ENCODE measurements around the gene JAZF1.
A peak's percentile ranks its signal among the peaks of the same experiment; 100 is the strongest.

The JAZF1 gene

DNA sequence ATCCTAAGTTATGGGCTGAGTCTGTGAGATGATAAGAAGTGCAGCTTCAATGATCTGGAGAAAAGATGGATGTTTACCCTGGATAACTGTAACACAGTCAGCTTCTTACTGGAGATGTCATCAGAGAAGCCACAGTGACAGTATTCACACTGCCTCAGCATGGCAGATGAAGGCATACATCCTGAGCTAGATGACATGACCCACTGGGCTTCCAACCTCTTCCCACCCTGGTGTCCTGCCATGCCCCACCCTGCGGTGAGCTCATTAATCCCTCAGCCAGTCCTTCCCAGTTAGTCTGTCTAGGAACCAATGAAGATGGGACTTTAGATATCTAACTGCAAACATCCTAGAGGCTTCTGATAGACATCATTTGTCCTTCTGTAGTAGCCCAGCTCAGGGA is 226.8 kb downstream of the JAZF1 start:
- H3K4me3 ChIP-seq (ENCODE audit: low read depth, low read length), result no peak overlapping the region
- DNase-seq (ENCODE audit: low read depth), result no peak
- TF ChIP-seq CTCF (conservative IDR thresholded peaks at IDR 0.05; ENCODE audit: low read depth, low read length), result no peak

- no peak for DNase-seq (ENCODE audit: low read depth)
Measured at GRCh38 chr7:27953361-27953760, 227.2 kb downstream of the JAZF1 start.

GRCh38 chr7:27952456-27953285 is 227.9 kb downstream of the JAZF1 start:
- no peak for TF ChIP-seq CTCF (conservative IDR thresholded peaks at IDR 0.05; ENCODE audit: low read depth, low read length)
- peak; percentile 28 for DNase-seq (ENCODE audit: low read depth)

More at GRCh38 chr7:27953361-27953760, 227.2 kb downstream of the JAZF1 start:
- no peak for TF ChIP-seq CTCF (conservative IDR thresholded peaks at IDR 0.05; ENCODE audit: low read depth, low read length)
- H3K4me3 ChIP-seq (ENCODE audit: low read depth, low read length), result no peak overlapping the region

DNA sequence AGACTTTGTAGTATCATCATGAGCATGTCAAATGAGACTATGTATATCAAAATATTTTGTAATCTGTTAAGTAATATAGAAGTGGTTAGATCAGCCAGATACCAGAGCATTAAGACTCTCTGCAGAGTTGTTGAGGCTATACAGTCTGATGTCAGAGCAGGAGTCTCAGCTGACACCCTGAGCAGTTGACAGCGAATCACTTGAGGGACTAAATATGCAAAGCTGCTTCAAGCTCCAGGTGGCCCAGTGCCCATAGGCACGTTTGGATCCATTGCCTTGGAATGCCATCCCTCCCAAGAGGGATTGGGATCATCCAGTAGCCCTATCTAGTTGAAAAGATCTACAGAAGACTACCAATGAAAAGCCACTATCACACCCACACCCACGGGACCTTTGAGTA is 230.5 kb downstream of the JAZF1 start:
- H3K4me3 ChIP-seq (ENCODE audit: low read depth, low read length), result no peak overlapping the region
- no peak for DNase-seq (ENCODE audit: low read depth)
- no peak for TF ChIP-seq CTCF (conservative IDR thresholded peaks at IDR 0.05; ENCODE audit: low read depth, low read length)

More at GRCh38 chr7:27952456-27953285, 227.9 kb downstream of the JAZF1 start:
- H3K4me3 ChIP-seq (ENCODE audit: low read depth, low read length), result no peak overlapping the region

DNA sequence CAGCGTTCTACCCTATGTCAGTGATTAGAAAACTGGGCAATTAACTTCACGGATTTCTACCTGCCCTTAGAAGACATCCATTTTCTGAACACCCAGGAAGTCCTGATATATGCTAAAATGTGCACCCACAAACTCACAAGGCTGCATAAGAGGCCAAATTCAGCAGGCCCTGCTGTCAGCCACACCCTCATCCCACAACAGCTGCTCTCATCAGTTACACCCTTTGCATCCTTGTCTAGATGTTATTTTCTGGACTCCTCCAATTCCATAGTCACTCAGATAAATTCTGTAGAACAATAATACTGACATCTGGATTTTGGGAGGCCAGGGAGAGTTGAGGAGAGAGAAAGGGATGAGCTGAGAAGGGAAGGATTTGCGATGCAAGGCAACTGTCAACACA is 231.7 kb downstream of the JAZF1 start:
- no peak for DNase-seq (ENCODE audit: low read depth)
- no peak for TF ChIP-seq CTCF (conservative IDR thresholded peaks at IDR 0.05; ENCODE audit: low read depth, low read length)
- H3K4me3 ChIP-seq (ENCODE audit: low read depth, low read length), result no peak overlapping the region

GRCh38 chr7:27947586-27948278 is 232.9 kb downstream of the JAZF1 start:
- peak; percentile 48 for DNase-seq (ENCODE audit: low read depth)
- no peak overlapping the region for H3K4me3 ChIP-seq (ENCODE audit: low read depth, low read length)
- TF ChIP-seq CTCF (conservative IDR thresholded peaks at IDR 0.05; ENCODE audit: low read depth, low read length), result no peak

All from choroid plexus epithelial cell (primary cell).